ENCODE results near the gene NHS.

GRCh38 chrX:17774053-17774452 lies 399.1 kb downstream of the NHS start:
- no peak for TF ChIP-seq EZH2 (IDR thresholded peaks at IDR 0.05; ENCODE audit: borderline replicate concordance, low read depth, low read length, severe bottlenecking)
- no peak for TF ChIP-seq CTCF (IDR thresholded peaks at IDR 0.05; ENCODE audit: borderline replicate concordance, extremely low read depth, low read length, poor library complexity, severe bottlenecking)
